B cell (primary cell): ENCODE data around the gene VSIG2. TPM values are rescaled to one million over a fixed set of nuclear protein-coding genes. Genes with fewer than 3 reads are reported as not detected.
A peak's percentile ranks its signal among the peaks of the same experiment; 100 is the strongest.

Experiments
- ATAC-seq: fragments of 200-7000 bp; cut with Tn5 transposase; one replicate; pipeline ENCODE4 v1.10.0; 2021; ENCODE audit warnings: low read depth, mild to moderate bottlenecking, moderate number of reproducible peaks, moderate library complexity
- CTCF ChIA-PET: fragments of 350-600 bp; sonication (Branson Sonifier 250); formaldehyde crosslinking; loops from one replicate; lab custom pipeline; 2021; ENCODE audit warnings: antibody characterized with exemption, inconsistent platforms; lab: Charles Lee
- POLR2A ChIA-PET: fragments of 350-600 bp; sonication (Branson Sonifier 250); formaldehyde crosslinking; loops from one replicate; lab custom pipeline; 2021; ENCODE audit warnings: antibody characterized with exemption; lab: Charles Lee
- DNase-seq: peaks from one replicate; pipeline ENCODE4 v3.0.0; 2013
- H2AFZ ChIP-seq: 2 replicates; pipeline ENCODE4 v1.6.1; 2012; ENCODE audit warnings: mild to moderate bottlenecking, low read depth, low read length; ENCODE audit not compliant: insufficient read depth, poor library complexity, severe bottlenecking
- H3K27ac ChIP-seq, 2 donors: 1 replicate in 1 of 2; 2 replicates in 1 of 2; pipeline ENCODE4 v1.5.1; 2012 to 2013; ENCODE audit warnings: low read length in 2 of 2, mild to moderate bottlenecking in 2 of 2, moderate library complexity in 1 of 2
- H3K27me3 ChIP-seq, 4 experiments: fragments of 200-600 bp in 1 of 4; sonication (generic) in 1 of 4; replicated peaks in 1 of 4; 1 replicate in 2 of 4; 2 replicates in 2 of 4; pipeline versions ENCODE4 v1.6.1 to v1.7.0; 2013 to 2016; ENCODE audit warnings: low read length in 3 of 4, mild to moderate bottlenecking in 2 of 4, mixed read lengths in 1 of 4, moderate library complexity in 1 of 4; ENCODE audit not compliant: insufficient read depth in 4 of 4, control insufficient read depth in 3 of 4; ENCODE audit errors: control extremely low read depth in 1 of 4
- H3K36me3 ChIP-seq, 2 experiments: replicated peaks in 1 of 2; 1 replicate in 1 of 2; 2 replicates in 1 of 2; pipeline versions ENCODE4 v1.6.1 to v1.7.1; 2013; ENCODE audit warnings: low read length in 1 of 2; ENCODE audit not compliant: insufficient read depth in 2 of 2, control insufficient read depth in 1 of 2; ENCODE audit errors: control extremely low read depth in 1 of 2, extremely low read depth in 1 of 2
- H3K4me1 ChIP-seq, 2 donors: fragments of 200-600 bp in 1 of 2; sonication (generic) in 1 of 2; 1 replicate in 1 of 2; 2 replicates in 1 of 2; pipeline versions ENCODE4 v1.5.1 to v1.6.1; 2013 to 2017; ENCODE audit warnings: low read length in 2 of 2; ENCODE audit not compliant: control insufficient read depth in 2 of 2, insufficient read depth in 2 of 2
- H3K4me2 ChIP-seq: replicated peaks from 2 replicates; pipeline ENCODE3; 2012; ENCODE audit warnings: mild to moderate bottlenecking, low read depth, low read length; ENCODE audit not compliant: poor library complexity, severe bottlenecking
- H3K4me3 ChIP-seq, 5 experiments: fragments of 200-600 bp in 1 of 5; sonication (generic) in 1 of 5; 1 replicate in 3 of 5; 2 replicates in 2 of 5; pipeline versions ENCODE4 v1.5.1 to v1.7.0; 2011 to 2016; ENCODE audit warnings: low read length in 4 of 5, mild to moderate bottlenecking in 4 of 5, low read depth in 2 of 5, control low read depth in 1 of 5, moderate library complexity in 1 of 5; ENCODE audit not compliant: insufficient read depth in 1 of 5; ENCODE audit errors: control extremely low read depth in 1 of 5, extremely low read depth in 1 of 5
- H3K79me2 ChIP-seq: fragments of 200-600 bp; sonication (generic); one replicate; pipeline ENCODE4 v1.6.0; 2016; ENCODE audit warnings: low read length; ENCODE audit not compliant: control insufficient read depth, insufficient read depth
- H3K9ac ChIP-seq: fragments of 200-600 bp; sonication (generic); 2 replicates; pipeline ENCODE4 v1.6.1; 2017; ENCODE audit warnings: mild to moderate bottlenecking, low read length, moderate library complexity
- H3K9me3 ChIP-seq, 3 donors: one replicate each; pipeline versions ENCODE4 v1.6.1 to v1.7.1; 2013; ENCODE audit warnings: low read length in 2 of 3; ENCODE audit not compliant: control insufficient read depth in 2 of 3, insufficient read depth in 1 of 3; ENCODE audit errors: control extremely low read depth in 1 of 3
- H4K20me1 ChIP-seq: 2 replicates; pipeline ENCODE4 v1.6.0; 2012; ENCODE audit warnings: mild to moderate bottlenecking, low read length; ENCODE audit not compliant: insufficient read depth, control insufficient read depth, poor library complexity, severe bottlenecking
- H3K27ac Mint-ChIP-seq: one replicate; pipeline ENCODE4 v1.8.0; 2021; ENCODE audit warnings: mixed read lengths
- H3K27me3 Mint-ChIP-seq: one replicate; pipeline ENCODE4 v1.8.0; 2021; ENCODE audit warnings: mixed read lengths
- H3K4me1 Mint-ChIP-seq: one replicate; pipeline ENCODE4 v1.8.0; 2021; ENCODE audit warnings: mixed read lengths
- H3K4me3 Mint-ChIP-seq: one replicate; pipeline ENCODE4 v1.8.0; 2021; ENCODE audit warnings: mixed read lengths
- H3K9me3 Mint-ChIP-seq: one replicate; pipeline ENCODE4 v1.8.0; 2022; ENCODE audit warnings: mixed read lengths; ENCODE audit not compliant: insufficient read depth
- CTCF ChIP-seq: fragments of 200-600 bp; IDR thresholded peaks from one replicate; pipeline ENCODE4 v1.8.0; 2022; ENCODE audit warnings: antibody characterized with exemption, mild to moderate bottlenecking
- EZH2 ChIP-seq: IDR thresholded peaks from 2 replicates; pipeline ENCODE4 v1.6.1; 2012; ENCODE audit warnings: borderline replicate concordance, low read depth, mild to moderate bottlenecking, moderate library complexity, low read length; ENCODE audit not compliant: insufficient read depth, poor library complexity, severe bottlenecking
- WGBS: methylation state at CpG from one replicate; pipeline ENCODE4 v1.1.5; 2013; ENCODE audit warnings: missing lambda C conversion rate; ENCODE audit not compliant: insufficient coverage; 5-methylcytosine and 5-hydroxymethylcytosine counted together
- intact Hi-C: fragments of 100-400 bp; cut with micrococcal nuclease; formaldehyde crosslinking; loops from one replicate; pipeline ENCODE4 v1.10.0; 2022
- polyA plus RNA-seq: library from polyadenylated mRNA; depleted of rRNA; stranded (reverse); fragments of >200 nt; gene quantifications from 2 replicates; pipeline ENCODE4 v1.2.3, GENCODE V29; 2012
- total RNA-seq, 2 donors: library from RNA; stranded (reverse); fragments of 120-200 nt in 1 of 2; gene quantifications; 1 replicate in 1 of 2; 2 replicates in 1 of 2; pipeline versions ENCODE4 v1.2.3 to v1.2.4, GENCODE V29; 2013 to 2022

VSIG2 gene
- total and polyA plus RNA-seq, 2 donors (not counting 1 experiment from before 2014, with no cell fraction given) = not detected

DNA sequence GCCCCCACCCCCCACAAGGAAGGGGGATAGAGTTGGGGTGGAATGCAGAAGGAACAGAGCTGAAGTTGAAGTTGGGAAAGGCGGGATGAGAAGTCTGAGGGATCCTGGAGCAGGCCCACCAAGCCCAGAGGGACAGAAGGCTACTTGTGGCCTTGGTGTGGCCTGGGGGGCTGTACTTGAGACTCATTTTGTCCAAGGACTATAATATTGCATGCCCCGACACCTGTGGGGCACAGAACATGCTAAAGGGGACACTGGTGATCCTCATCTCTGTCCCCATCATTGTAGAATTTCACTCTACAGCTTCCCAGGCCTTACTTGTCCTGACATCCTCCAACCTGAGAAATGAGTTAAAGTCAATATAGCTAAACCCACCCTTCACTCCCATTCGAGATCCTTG lies 8.8 kb upstream of the VSIG2 start:
- H3K9ac ChIP-seq = peak overlapping the region; percentile 76
- DNase-seq (no peak), ATAC-seq (no peak)
- no peak for TF ChIP-seq EZH2
- TF ChIP-seq CTCF = no peak
- intact Hi-C loops = no loop called here
- H3K4me2 ChIP-seq = peak overlapping the region; percentile 99
- 72% methylated on average over 3 of the region's 3 CpGs for WGBS
- H3K4me3 ChIP-seq = peak overlapping the region in 4 of 5 experiments; percentile 24 to 81 (median 55)
- ChIA-PET CTCF (interaction anchor here (1.0 to 11.1 kb wide), 8 partner anchors 11 to 116 kb away, joined by 3 to 202 read pairs (median 17); partner anchors contain the start of genes MSANTD2, SIAE, SPA17 and VSIG2), POLR2A (interaction anchor here (0.7 to 1.4 kb wide), 3 partner anchors 12 to 21 kb away, joined by 3 to 8 read pairs (median 4); no protein-coding TSS in a partner anchor)
- H3K9me3 ChIP-seq = peaks cover 0 to 3% (median 0%) of the 10 kb centered on the region in 3 donors
- H4K20me1 ChIP-seq = peaks cover 6% of the 10 kb centered on the region
- H3K27me3 ChIP-seq = peaks cover 0 to 22% (median 10%) of the 10 kb centered on the region in 4 experiments
- peaks cover 11% of the 10 kb centered on the region for H3K27me3 Mint-ChIP-seq
- H3K4me1 Mint-ChIP-seq = peaks cover 46% of the 10 kb centered on the region
- no peaks in the 10 kb centered on the region for H3K9me3 Mint-ChIP-seq
- H3K27ac ChIP-seq = peak overlapping the region; percentile 71 to 87
- H3K27ac Mint-ChIP-seq = peak overlapping the region; percentile 37
- peaks cover 43 to 61% of the 10 kb centered on the region in 2 donors for H3K4me1 ChIP-seq
- peak overlapping the region; percentile 94 for H3K4me3 Mint-ChIP-seq
- peaks cover 32% of the 10 kb centered on the region for H3K79me2 ChIP-seq
- no peaks in the 10 kb centered on the region for H3K36me3 ChIP-seq
- peak overlapping the region; percentile 71 for H2AFZ ChIP-seq

GRCh38 chr11:124760205-124760652 lies 8.2 kb upstream of the VSIG2 start:
- Histone ChIP-seq H3K4me1 (peaks cover 43 to 61% of the 10 kb centered on the region in 2 donors), H3K79me2 (peaks cover 32% of the 10 kb centered on the region), H2AFZ (peak overlapping the region; percentile 71), H3K4me3 (peak overlapping the region in 4 of 5 experiments; percentile 24 to 81 (median 55)), H3K9ac (peak overlapping the region; percentile 76), H3K4me2 (peak overlapping the region; percentile 99), H3K36me3 (no peaks in the 10 kb centered on the region), H3K9me3 (peaks cover 0 to 3% (median 0%) of the 10 kb centered on the region in 3 donors), H3K27me3 (peaks cover 0 to 22% (median 10%) of the 10 kb centered on the region in 4 experiments), H4K20me1 (peaks cover 6% of the 10 kb centered on the region), H3K27ac (peak overlapping the region; percentile 71 to 87)
- H3K4me3 Mint-ChIP-seq = peak overlapping the region; percentile 94
- ChIA-PET CTCF (interaction anchor here (1.9 to 11.1 kb wide), 5 partner anchors 10 to 115 kb away, joined by 7 to 202 read pairs (median 26); partner anchors contain the start of genes MSANTD2 and VSIG2), POLR2A (interaction anchor here (0.7 to 1.4 kb wide), 3 partner anchors 11 to 20 kb away, joined by 3 to 8 read pairs (median 4); no protein-coding TSS in a partner anchor)
- peaks cover 46% of the 10 kb centered on the region for H3K4me1 Mint-ChIP-seq
- 4% methylated on average over 25 of the region's 25 CpGs for WGBS
- no peaks in the 10 kb centered on the region for H3K9me3 Mint-ChIP-seq
- intact Hi-C loops = no loop called here
- H3K27ac Mint-ChIP-seq = peak overlapping the region; percentile 84
- peak; percentile 74 for DNase-seq
- peaks cover 11% of the 10 kb centered on the region for H3K27me3 Mint-ChIP-seq
- peak; percentile 19 for ATAC-seq
- no peak for TF ChIP-seq CTCF
- no peak for TF ChIP-seq EZH2
